Measurements from ENCODE around the gene SH3RF3. TPM values are rescaled to one million over a fixed set of nuclear protein-coding genes. Genes with fewer than 3 reads are reported as not detected.

Gene SH3RF3
- total and polyA plus RNA-seq, 4 experiments from 2014 or later: 0.26 to 2.2 (median 2.1) TPM; not detected in 1

- H3K4me1 ChIP-seq (ENCODE audit: insufficient read depth, low read length): no peaks in the 10 kb centered on the region
- no peaks in the 10 kb centered on the region for H3K36me3 Mint-ChIP-seq
Observed at GRCh38 chr2:109428281-109428680, 299.3 kb downstream of the SH3RF3 start.

GRCh38 chr2:109428841-109429566, 300.0 kb downstream of the SH3RF3 start:
- H3K27ac ChIP-seq (ENCODE audit: low read depth, low read length): no peak overlapping the region
- no peak for DNase-seq
- no peaks in the 10 kb centered on the region for H3K36me3 ChIP-seq (ENCODE audit: insufficient read depth, low read length)
- Mint-ChIP-seq H3K27me3 (no peaks in the 10 kb centered on the region), H3K9me3 (no peaks in the 10 kb centered on the region), H3K36me3 (no peaks in the 10 kb centered on the region), H3K4me3 (no peak overlapping the region), H3K27ac (no peak overlapping the region), H3K4me1 (no peaks in the 10 kb centered on the region)
- H3K27me3 ChIP-seq (ENCODE audit: insufficient read depth, low read length): no peaks in the 10 kb centered on the region
- H3K9me3 ChIP-seq (ENCODE audit: control insufficient read depth in 1 of 2, low read length in 2 of 2): no peaks in the 10 kb centered on the region
- POLR2A ChIA-PET (ENCODE audit: partially characterized antibody): no interaction called here
- no peaks in the 10 kb centered on the region for H3K4me1 ChIP-seq (ENCODE audit: insufficient read depth, low read length)
- CTCF ChIA-PET (ENCODE audit: partially characterized antibody): interaction anchor here (0.6 kb wide), 1 partner anchor 66 kb away, joined by 3 read pairs; no protein-coding TSS in a partner anchor
- H3K4me3 ChIP-seq (ENCODE audit: low read length in 2 of 2): no peak overlapping the region
- intact Hi-C loops (cut with micrococcal nuclease): no loop called here

More at GRCh38 chr2:109428281-109428680, 299.3 kb downstream of the SH3RF3 start:
- Mint-ChIP-seq H3K4me3 (no peak overlapping the region), H3K4me1 (no peaks in the 10 kb centered on the region), H3K9me3 (no peaks in the 10 kb centered on the region), H3K27me3 (no peaks in the 10 kb centered on the region), H3K27ac (no peak overlapping the region)
- no peak for DNase-seq
- Histone ChIP-seq H3K4me3 (ENCODE audit: low read length in 2 of 2) (no peak overlapping the region), H3K27ac (ENCODE audit: low read depth, low read length) (no peak overlapping the region), H3K36me3 (ENCODE audit: insufficient read depth, low read length) (no peaks in the 10 kb centered on the region), H3K9me3 (ENCODE audit: control insufficient read depth in 1 of 2, low read length in 2 of 2) (no peaks in the 10 kb centered on the region), H3K27me3 (ENCODE audit: insufficient read depth, low read length) (no peaks in the 10 kb centered on the region)
- ChIA-PET POLR2A (ENCODE audit: partially characterized antibody) (no interaction called here), CTCF (ENCODE audit: partially characterized antibody) (interaction anchor here (0.6 kb wide), 1 partner anchor 67 kb away, joined by 3 read pairs; no protein-coding TSS in a partner anchor)
- intact Hi-C loops (cut with micrococcal nuclease): no loop called here

DNA sequence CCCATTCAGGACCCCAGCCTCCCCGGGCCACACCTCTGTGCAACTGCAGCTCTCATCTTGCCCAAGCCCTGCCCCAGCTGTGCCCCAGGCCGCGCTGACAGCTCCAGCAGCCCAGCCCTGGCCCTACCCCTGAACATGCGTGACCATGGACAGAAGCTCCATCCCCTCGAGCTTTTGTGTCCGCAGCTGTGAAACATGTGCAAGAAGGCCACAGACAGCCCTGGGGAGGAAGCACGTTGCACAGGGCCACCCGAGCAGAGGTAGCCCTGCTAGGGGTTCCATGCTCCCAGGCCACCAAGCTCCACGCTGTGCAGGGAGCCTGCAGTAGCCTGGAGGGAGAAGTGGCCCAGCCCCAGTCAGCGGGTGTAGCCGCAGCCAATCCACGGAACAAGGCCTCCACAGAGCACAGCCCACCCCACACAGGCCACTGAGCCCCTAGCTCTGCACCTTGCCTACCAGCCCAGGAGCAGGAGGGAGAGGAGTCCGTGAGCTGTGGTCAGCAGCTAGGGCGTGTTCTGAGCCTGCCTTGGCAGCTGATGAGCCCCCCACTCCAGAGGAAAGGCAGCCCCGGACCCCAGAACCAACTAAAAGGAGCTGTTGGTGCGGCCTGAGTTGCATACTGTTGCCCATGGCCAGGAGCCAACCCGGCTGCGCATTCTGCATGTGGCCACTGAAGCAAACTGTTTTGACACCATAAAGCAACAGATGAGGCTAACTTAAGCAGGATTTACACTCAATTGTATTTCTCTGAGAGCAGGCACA, 300.7 kb downstream of the SH3RF3 start:
- Mint-ChIP-seq H3K4me3 (no peak overlapping the region), H3K4me1 (no peaks in the 10 kb centered on the region), H3K27ac (no peak overlapping the region), H3K36me3 (no peaks in the 10 kb centered on the region), H3K27me3 (no peaks in the 10 kb centered on the region), H3K9me3 (no peaks in the 10 kb centered on the region)
- no peaks in the 10 kb centered on the region for H3K36me3 ChIP-seq (ENCODE audit: insufficient read depth, low read length)
- no peaks in the 10 kb centered on the region for H3K9me3 ChIP-seq (ENCODE audit: control insufficient read depth in 1 of 2, low read length in 2 of 2)
- ChIA-PET POLR2A (ENCODE audit: partially characterized antibody) (no interaction called here), CTCF (ENCODE audit: partially characterized antibody) (no interaction called here)
- intact Hi-C loops (cut with micrococcal nuclease): no loop called here
- no peaks in the 10 kb centered on the region for H3K27me3 ChIP-seq (ENCODE audit: insufficient read depth, low read length)
- no peaks in the 10 kb centered on the region for H3K4me1 ChIP-seq (ENCODE audit: insufficient read depth, low read length)
- no peak for DNase-seq
- H3K27ac ChIP-seq (ENCODE audit: low read depth, low read length): no peak overlapping the region
- H3K4me3 ChIP-seq (ENCODE audit: low read length in 2 of 2): no peak overlapping the region

GRCh38 chr2:109430329-109430636, 301.3 kb downstream of the SH3RF3 start:
- no peak overlapping the region for H3K27ac ChIP-seq (ENCODE audit: low read depth, low read length)
- POLR2A ChIA-PET (ENCODE audit: partially characterized antibody): no interaction called here
- H3K4me3 ChIP-seq (ENCODE audit: low read length in 2 of 2): no peak overlapping the region
- Mint-ChIP-seq H3K4me3 (no peak overlapping the region), H3K27ac (no peak overlapping the region), H3K4me1 (no peaks in the 10 kb centered on the region), H3K36me3 (no peaks in the 10 kb centered on the region), H3K9me3 (no peaks in the 10 kb centered on the region), H3K27me3 (no peaks in the 10 kb centered on the region)
- intact Hi-C loops (cut with micrococcal nuclease): no loop called here
- no peaks in the 10 kb centered on the region for H3K27me3 ChIP-seq (ENCODE audit: insufficient read depth, low read length)
- H3K36me3 ChIP-seq (ENCODE audit: insufficient read depth, low read length): no peaks in the 10 kb centered on the region
- DNase-seq: no peak
- no peaks in the 10 kb centered on the region for H3K4me1 ChIP-seq (ENCODE audit: insufficient read depth, low read length)
- H3K9me3 ChIP-seq (ENCODE audit: control insufficient read depth in 1 of 2, low read length in 2 of 2): no peaks in the 10 kb centered on the region
- CTCF ChIA-PET (ENCODE audit: partially characterized antibody): no interaction called here

- Histone ChIP-seq H3K36me3 (ENCODE audit: insufficient read depth, low read length) (no peaks in the 10 kb centered on the region), H3K9me3 (ENCODE audit: control insufficient read depth in 1 of 2, low read length in 2 of 2) (no peaks in the 10 kb centered on the region), H3K27ac (ENCODE audit: low read depth, low read length) (no peak overlapping the region), H3K27me3 (ENCODE audit: insufficient read depth, low read length) (no peaks in the 10 kb centered on the region), H3K4me3 (ENCODE audit: low read length in 2 of 2) (no peak overlapping the region), H3K4me1 (ENCODE audit: insufficient read depth, low read length) (no peaks in the 10 kb centered on the region)
- no peaks in the 10 kb centered on the region for H3K4me1 Mint-ChIP-seq
- H3K27me3 Mint-ChIP-seq: no peaks in the 10 kb centered on the region
- no peaks in the 10 kb centered on the region for H3K36me3 Mint-ChIP-seq
- no peak for DNase-seq
- ChIA-PET POLR2A (ENCODE audit: partially characterized antibody) (no interaction called here), CTCF (ENCODE audit: partially characterized antibody) (interaction anchor here (0.7 kb wide), 1 partner anchor 51 kb away, joined by 3 read pairs; no protein-coding TSS in a partner anchor)
- intact Hi-C loops (cut with micrococcal nuclease): no loop called here
- H3K9me3 Mint-ChIP-seq: no peaks in the 10 kb centered on the region
- no peak overlapping the region for H3K4me3 Mint-ChIP-seq
- H3K27ac Mint-ChIP-seq: no peak overlapping the region
Observed at GRCh38 chr2:109432421-109432820, 303.4 kb downstream of the SH3RF3 start.

- Mint-ChIP-seq H3K27ac (no peak overlapping the region), H3K27me3 (no peaks in the 10 kb centered on the region), H3K4me1 (no peaks in the 10 kb centered on the region), H3K4me3 (no peak overlapping the region), H3K36me3 (no peaks in the 10 kb centered on the region), H3K9me3 (no peaks in the 10 kb centered on the region)
- ChIA-PET CTCF (ENCODE audit: partially characterized antibody) (no interaction called here), POLR2A (ENCODE audit: partially characterized antibody) (no interaction called here)
- H3K36me3 ChIP-seq (ENCODE audit: insufficient read depth, low read length): no peaks in the 10 kb centered on the region
- no peak overlapping the region for H3K4me3 ChIP-seq (ENCODE audit: low read length in 2 of 2)
- no peaks in the 10 kb centered on the region for H3K27me3 ChIP-seq (ENCODE audit: insufficient read depth, low read length)
- no peak for DNase-seq
- H3K27ac ChIP-seq (ENCODE audit: low read depth, low read length): no peak overlapping the region
- no peaks in the 10 kb centered on the region for H3K9me3 ChIP-seq (ENCODE audit: control insufficient read depth in 1 of 2, low read length in 2 of 2)
- intact Hi-C loops (cut with micrococcal nuclease): no loop called here
- H3K4me1 ChIP-seq (ENCODE audit: insufficient read depth, low read length): no peaks in the 10 kb centered on the region
Observed at GRCh38 chr2:109433486-109433885, 304.5 kb downstream of the SH3RF3 start.

GRCh38 chr2:109433926-109434325, 304.9 kb downstream of the SH3RF3 start:
- no peaks in the 10 kb centered on the region for H3K9me3 ChIP-seq (ENCODE audit: control insufficient read depth in 1 of 2, low read length in 2 of 2)
- DNase-seq: no peak
- no peaks in the 10 kb centered on the region for H3K4me1 ChIP-seq (ENCODE audit: insufficient read depth, low read length)
- H3K27ac Mint-ChIP-seq: no peak overlapping the region
- ChIA-PET CTCF (ENCODE audit: partially characterized antibody) (no interaction called here), POLR2A (ENCODE audit: partially characterized antibody) (no interaction called here)
- no peaks in the 10 kb centered on the region for H3K27me3 Mint-ChIP-seq
- intact Hi-C loops (cut with micrococcal nuclease): no loop called here
- no peaks in the 10 kb centered on the region for H3K36me3 ChIP-seq (ENCODE audit: insufficient read depth, low read length)
- no peak overlapping the region for H3K27ac ChIP-seq (ENCODE audit: low read depth, low read length)
- no peak overlapping the region for H3K4me3 ChIP-seq (ENCODE audit: low read length in 2 of 2)
- no peaks in the 10 kb centered on the region for H3K9me3 Mint-ChIP-seq
- H3K4me3 Mint-ChIP-seq: no peak overlapping the region
- no peaks in the 10 kb centered on the region for H3K27me3 ChIP-seq (ENCODE audit: insufficient read depth, low read length)
- H3K4me1 Mint-ChIP-seq: no peaks in the 10 kb centered on the region
- H3K36me3 Mint-ChIP-seq: no peaks in the 10 kb centered on the region
